ENCODE results near the gene EML5.
"Not testable (repeated sequence)": the region's sequence is repeated elsewhere in the genome, so short reads cannot be mapped to it uniquely, and the experiment has no call there.

The EML5 gene

DNA sequence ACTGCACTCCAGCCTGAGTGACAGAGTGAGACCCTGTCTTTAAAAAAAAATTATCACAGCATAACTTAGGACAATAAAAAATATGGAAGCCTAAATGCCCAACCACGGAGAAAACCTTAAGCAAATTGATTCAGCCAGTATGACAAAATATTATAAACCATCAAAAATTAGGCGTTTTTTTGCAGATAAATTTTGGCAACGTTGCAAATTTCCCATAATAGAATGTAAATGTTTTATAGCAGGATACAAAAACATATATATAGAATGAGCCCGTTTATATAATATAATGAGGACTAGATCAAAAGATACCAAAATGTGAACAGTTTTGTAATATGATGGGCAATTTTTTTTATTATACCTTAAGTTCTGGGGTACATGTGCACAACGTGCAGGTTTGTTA lies 6.8 kb upstream of the EML5 start:
- DNase-seq, result no peak

DNA sequence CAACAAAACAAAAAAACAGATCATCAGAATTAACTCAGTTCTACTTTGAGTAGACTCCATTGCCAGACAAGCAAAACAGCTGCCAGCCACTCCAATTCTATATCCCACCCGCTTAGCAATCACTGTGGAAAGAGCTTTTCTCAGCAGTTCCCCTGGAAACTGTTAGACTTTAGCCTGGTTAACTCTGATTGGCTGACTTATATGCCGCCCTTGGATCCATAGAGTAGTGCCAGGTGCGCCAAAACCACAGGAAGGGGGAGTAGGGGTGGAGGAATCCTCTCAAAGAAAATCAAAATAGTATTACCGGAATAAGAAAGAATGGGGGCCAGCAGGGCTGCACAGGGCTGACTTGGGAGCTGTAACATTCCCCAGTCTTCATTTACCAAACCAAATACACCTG lies 5.4 kb upstream of the EML5 start:
- peak; percentile 71 for DNase-seq

DNA sequence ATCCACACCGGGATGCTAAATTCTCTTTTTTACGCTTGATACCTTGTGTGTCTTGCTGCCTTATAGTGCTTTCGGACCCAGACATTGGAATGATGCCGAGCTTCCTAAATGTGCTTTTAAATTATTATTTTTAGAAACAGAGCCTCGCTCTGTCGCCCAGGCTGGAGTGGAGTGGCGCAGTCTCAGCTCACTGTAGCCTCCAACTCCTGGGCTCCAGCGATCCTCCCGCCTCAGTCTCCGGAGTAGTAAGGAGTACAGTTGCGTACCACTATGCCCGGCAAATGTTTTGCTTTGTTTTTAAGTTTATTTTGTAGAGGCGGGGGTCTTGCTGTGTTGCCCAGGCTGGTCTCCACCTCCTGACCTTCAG lies 489 bp upstream of the EML5 start:
- no peak for DNase-seq

DNA sequence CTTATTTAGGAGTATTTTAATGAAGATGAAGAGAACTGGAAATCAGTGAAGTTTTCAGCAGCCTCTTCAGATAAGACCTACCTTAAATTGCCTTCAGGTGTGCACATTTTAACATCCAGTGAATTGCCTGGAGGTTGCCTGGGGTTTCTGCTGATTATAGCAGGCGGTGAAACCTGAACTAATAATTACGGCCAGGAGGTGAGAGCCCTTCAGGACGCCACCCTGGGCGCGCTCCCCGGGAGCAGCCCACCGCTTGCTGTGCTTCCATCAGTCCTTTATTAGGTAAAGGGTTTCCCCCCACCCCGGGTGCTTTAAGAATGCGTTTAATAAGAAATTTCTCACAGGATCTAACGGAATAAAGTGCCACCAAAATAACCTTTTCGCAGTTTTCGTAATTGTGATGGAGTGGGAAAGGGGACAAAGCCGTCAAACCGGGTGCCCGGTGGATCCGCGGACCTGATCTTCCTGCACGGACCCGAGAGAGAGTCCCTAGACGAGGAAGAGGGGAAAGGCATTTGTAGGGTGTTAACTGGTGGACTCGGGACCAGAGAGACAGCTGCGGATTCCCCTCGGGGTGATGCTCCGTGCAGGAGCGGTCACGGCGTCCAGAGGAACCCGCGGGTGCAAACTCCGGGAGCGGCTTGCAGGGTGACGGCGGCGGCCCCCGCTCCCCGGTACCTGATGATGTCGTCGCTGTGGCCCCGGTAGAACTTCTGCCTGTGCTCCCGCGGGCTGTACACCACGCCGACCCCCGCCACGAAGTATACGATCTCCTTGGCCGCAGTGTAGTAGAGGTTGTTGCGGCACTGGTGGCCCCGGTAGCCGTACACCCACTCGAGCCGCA lies 902 bp downstream of the EML5 start:
- peak; percentile 83 for DNase-seq

DNA sequence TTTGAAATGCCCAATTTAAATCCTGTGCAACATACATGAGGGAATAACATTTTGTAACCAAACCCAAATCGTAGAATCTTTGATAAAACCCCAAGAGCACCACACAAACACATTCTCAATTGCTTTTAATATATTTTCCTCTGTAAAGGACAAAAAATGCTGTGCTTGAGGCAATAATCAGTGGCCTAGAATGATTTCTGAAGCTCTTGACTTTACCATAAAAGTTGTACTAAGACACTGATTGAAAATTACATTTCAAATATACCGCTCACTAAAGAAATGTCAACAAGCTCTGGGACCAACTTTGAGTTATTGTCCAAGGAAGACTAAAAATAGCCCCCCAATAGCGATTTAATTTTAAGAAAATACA lies 1.5 kb downstream of the EML5 start:
- no peak for DNase-seq

DNA sequence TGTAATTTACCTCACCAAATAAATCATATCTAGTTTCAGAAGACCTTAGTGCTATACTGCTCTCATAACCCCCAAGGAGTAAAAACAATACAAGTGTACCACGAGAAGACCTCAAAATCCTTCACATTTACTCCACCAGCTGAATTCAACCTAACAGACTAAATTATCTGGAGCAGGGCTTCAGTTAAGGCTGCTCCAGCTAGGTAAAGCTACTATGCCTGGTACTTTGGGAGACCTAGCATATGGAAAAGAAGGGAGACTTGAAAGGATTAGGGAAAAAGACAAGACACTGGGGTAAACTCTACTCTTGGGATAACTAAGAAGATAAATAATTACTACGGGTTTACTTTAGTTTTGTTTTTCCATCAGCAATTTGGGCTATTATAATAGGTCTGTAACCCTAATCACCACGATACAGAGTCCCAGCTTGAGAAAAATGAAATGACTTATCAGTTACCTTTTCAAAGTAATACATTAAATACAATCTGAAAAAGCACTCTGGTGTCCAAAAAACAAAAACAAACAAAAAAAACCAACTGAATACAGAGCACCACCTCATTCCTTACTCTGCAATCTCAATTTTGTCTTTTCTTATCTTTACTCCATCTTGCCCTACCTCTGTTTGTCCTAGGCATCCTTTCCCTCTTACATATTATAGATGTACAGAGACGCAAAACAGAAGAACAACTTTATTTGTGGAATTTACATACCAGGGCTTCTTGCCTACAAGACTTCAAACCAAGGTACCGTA lies 2.1 kb downstream of the EML5 start:
- peak; percentile 1 for DNase-seq

DNA sequence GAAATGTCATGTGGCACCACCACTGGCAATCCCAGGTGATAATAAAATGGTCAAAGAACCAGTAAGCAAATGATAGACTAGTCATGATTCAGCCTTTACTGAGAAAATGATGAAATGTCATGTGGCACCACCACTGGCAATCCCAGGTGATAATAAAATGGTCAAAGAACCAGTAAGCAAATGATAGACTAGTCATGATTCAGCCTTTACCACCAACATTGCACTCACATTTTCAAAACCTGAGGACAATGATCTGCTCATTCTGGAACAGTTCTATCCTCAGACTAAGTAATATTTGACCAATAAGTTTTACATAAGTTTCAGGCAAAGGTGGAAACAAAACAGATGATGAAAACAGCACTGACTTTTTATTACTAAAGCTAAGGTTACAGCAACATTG lies 3.2 kb downstream of the EML5 start:
- not testable (repeated sequence) for DNase-seq

DNA sequence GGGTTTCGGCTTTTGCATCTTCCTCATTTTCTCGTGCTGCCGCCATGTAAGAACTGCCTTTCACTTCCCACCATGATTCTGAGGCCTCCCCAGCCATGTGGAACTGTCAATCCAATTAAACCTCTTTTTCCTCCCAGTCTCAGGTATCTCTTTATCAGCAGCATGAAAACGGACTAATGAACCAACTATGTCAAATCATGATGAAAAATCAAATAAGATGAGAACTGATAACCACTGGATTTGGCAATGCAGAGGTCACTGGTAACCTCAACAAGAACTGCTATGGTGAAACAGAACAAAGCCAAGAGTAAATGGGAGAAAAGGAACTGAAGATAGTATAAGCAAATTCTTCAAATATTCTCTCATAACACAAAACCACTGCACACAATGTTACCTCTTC lies 6.0 kb downstream of the EML5 start:
- DNase-seq, result no peak

DNA sequence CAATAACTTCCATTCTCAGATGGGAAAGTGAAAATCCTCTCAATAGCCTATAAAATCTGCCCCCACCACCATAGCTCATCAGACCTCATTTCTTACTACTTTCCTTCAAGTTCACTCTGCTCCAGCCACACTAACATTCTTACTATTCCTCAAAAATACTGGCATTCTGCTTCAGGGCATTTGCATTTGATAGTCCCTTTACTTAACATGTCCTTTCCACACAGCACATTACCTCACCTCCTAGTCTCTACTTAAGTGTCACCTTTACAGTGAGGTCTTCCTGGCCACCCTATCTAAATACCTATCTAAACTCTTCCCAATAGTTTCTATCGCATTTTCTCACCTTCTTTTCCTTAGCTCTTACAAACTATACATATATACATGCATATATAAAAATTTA lies 6.8 kb downstream of the EML5 start:
- no peak for DNase-seq

DNA sequence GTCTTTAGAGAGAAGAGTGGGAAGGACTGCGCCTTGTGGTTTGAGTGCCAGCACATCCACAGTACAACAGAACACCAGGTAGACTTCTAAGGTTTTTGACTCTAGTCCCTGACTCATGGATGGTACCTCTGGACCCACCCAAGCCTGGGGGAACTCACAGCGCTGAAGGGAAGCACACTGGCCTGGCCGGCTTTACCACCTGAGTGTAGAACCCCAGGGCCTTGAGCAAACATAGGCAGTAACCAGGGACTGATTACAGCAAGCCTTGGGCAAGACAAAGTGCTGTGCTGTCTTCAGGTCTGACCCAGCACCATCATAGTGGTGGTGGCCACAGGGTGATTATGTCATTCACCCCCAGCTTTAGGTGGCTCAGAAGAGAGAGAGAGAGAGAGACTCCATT lies 17.2 kb downstream of the EML5 start:
- no peak for DNase-seq

DNA sequence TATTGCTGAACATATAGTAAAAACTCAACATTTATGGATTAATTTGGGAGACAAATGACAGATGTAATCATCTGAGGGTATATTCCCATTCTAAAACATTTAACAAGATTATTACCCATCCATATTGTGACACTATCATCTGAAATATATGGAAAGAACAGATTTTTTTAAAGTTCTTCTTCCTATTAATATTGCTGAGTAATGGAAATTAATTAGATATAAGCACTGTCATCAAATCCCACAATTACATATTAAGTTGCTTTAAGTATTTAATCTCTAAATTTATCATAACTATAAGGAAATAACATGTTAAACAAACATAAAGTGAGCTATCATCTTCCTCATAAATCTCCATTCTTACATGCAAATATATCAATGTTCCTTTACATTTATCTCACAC lies 22.0 kb downstream of the EML5 start:
- no peak for DNase-seq

DNA sequence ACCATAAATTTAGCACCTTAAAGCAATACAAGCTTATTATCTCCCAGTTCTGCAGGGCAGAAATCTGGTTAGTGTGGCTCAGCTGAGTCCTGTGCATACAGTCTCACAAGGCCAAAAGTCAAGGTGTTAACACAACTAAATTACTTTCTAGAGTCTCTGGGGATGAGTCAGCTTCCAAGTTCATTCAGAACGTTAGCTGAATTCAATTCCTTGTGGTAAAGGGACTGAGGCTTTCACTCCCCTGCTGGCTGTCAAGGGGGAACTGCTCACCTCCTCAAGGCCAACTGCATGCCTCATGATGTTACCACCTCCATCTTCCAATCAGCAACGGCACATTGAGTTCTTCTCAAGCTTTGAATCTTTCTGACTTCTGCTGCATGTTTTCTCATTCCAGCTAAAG lies 27.6 kb downstream of the EML5 start:
- no peak for DNase-seq

DNA sequence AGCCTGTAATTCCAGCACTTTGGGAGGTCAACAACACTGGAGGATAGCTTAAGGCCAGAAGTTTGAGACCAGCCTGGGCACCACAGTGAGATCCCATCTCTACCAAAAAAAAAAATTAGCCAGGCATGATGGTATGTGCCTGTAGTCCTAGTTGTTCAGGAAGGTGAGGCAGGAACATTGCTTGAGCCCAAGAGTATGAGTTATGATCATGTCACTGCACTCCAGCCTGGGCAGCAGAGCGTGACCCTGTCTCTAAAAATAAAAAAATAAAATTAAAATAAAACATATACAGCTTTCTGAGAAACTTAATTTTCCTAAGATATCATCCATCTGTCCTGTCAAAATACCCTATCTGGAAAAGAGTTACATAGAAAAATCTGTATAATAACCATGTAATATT lies 38.9 kb downstream of the EML5 start:
- no peak for DNase-seq

DNA sequence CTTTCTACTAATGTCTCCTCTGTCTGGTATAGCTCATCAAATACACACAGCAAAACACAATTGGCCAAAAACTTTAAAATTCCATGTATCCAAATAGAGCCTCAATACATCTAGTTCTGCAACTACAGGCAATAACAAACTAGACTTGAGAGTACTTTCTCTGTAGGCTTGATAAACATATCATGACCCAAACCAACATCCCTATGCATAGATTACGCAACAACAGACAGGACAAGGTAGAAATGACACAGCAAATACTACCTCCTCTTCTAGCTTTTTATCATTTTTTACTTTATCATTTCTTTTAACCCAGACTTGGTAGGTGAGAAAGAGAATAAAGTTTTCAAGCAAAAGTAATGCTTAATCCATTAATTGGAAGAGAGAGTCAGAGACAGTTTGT lies 41.8 kb downstream of the EML5 start:
- DNase-seq, result no peak

DNA sequence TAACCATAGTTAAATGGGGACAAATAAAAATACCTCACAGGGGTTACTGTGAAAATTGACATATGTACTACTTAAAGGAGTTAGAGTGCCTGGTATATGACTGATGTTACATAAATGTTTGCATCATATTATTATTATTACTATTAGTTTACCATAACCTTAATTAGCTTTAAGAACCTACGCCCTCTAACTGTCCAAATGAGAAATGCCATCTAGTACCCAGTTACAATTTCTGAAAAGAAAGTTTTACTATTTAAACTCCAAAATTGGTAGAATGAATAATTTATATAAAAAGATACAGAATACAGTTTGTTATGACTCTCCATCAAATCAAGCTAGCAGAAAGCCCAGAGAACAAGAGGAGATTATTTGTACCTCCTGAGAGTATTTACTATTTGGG lies 42.3 kb downstream of the EML5 start:
- no peak for DNase-seq

DNA sequence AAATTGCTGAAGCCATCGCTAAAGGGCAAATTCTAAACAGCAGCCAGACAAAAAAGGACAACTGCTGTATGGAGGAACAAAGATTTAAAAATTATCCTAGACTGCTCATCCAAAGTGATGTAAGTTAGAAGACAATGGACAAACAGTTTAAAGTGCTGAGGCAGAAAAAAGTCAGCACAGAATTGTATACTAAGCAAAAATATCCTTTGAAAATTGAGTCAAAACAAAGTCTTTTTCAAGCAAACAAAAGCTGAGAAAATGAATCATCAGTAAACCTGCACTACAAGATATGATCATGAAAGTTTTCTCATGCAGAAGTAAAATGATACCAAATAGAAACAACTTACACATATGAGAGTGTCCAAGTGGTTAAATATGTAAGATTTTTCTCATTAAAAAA lies 43.6 kb downstream of the EML5 start:
- no peak for DNase-seq

DNA sequence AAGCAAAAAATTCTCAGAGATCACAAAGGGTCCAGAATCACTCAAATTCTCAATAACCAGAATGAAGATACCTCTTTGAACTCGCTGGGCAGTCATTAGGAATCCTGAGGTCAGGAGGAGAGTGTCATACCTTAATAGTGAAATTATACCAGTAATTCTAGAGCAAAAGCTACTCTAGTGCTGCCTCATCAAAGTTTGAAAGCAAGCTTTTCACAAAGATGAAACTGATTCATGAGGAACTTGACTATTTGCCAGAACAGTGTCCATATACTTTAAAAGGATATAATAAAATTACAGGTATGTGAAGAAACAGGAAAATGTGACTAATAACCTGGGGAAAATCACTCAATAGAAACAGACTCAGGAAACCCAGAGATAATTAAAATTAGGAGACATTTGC lies 44.5 kb downstream of the EML5 start:
- no peak for DNase-seq

DNA sequence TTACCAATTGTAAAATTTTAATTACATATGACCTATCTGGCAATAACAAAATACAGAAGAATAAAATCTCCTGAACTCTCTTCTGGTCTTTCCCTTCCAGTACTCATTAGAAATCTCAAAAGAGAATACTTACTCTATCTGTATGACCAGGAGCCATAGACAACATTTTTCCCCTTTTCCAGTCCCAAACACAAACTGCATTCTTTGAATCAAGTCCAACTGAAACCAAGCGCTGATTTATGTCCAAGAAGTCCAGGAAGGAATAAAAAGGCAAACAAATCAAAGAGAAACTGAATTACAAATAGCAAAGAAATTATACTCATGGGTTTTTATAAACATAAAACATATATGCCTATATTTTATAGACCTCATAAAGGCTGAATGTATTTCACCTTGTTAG lies 46.7 kb downstream of the EML5 start:
- no peak for DNase-seq

DNA sequence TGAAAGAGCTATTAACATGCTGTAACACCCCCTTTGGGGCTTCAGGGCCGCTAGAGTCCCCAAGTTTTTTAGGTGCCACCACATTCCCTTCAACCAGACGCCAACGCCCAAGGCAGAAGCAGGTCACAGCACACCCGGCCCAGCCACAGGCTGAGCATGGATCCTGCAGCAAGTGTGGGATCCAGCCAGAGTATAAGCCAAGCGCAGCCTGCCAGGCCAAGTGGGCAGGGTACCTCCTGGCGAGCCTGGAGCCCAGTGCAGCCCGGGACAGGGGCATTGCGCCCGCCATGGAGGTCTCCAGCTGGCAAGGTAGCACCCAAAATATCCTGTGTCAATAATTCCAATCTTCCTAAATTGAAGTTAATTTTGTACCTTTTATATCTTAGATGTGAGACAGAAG lies 55.5 kb downstream of the EML5 start:
- no peak for DNase-seq

DNA sequence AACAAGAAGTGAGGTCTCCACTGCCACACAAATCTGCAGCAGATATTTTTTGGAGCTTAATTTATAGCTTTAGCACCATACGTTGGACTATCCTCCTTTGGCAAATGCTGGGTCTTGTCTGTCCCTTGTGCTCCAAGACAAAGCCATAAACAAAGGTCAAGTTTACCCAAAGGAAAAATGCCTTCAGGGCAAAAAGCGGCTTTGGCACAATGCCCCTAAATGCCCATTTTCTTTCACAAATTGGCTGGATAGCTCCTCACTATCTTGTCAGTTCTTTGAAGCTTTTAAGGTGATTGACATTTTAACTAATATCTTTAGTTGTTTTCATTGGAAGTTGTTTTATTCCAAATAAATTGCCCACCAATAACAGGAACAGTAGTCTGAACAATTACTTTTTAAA lies 59.6 kb downstream of the EML5 start:
- DNase-seq, result no peak

DNA sequence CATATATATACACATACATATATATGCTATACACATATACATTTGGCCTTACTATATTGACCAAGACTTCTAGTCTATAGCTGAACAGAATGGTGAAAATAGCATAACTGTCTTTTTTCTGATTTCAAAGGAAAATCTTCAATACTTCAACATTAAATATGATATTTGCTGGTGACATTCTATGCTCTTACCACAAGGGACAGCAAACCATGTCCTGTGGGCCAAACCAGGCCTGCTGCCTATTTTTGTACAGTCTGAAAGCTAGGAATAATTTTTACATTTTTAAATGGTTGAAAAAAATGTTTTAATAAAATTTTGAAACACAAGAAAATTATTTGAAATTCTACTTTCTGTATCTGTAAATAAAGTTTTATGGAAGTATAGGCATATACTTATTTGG lies 63.6 kb downstream of the EML5 start:
- no peak for DNase-seq

DNA sequence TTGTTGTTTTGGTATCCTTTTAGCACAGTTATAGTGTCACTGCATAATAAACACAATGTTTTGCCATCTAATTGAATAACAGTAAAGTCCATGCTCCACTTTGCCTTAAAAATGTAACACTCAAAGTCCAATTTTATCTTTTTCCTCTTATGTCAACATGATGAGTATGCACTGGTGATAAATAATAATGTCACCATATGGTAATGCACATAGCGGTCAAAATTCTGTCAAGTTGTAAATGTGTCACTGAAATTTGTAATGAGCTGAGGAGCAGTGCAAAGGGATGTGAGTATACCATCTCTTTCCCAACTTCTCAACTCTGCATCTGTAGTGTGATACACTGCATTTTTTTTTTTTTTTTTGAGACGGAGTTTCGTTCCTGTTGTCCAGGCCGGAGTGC lies 65.7 kb downstream of the EML5 start:
- DNase-seq, result no peak

DNA sequence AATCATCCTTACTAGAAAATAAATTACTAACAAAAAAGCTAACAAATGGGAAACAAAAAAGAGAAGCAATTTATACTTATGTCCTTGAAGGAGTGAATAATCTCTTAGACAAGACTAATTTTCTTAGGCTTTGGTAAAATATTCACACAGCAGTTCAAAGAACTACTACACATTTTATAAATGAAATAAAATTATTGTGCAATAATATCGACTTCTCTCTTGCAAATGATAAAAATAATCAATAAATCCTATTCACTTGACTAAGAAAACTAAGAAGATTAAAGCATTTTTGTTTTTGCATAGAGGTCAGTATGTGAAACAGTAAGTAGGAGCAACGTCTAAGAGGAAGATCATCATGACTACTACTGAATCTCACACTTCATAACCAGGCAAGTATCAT lies 82.0 kb downstream of the EML5 start:
- no peak for DNase-seq

DNA sequence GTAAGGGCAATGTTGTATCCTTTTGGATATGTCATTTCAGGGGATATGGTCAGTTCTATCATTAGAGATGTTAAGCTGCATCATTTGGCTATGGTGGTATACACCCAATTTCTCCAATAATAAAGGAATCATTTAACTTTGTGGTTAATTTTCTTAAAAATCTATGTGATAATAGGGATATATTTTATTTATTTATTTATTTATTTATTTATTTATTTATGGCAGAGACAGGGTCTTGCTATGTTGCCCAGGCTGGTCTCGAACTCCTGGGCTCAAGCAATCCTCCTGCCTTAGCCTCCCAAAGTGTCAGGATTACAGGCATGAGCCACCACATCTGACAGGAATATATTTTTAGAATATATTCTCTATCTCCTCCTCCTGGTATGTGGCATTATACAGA lies 85.7 kb downstream of the EML5 start:
- no peak for DNase-seq

DNA sequence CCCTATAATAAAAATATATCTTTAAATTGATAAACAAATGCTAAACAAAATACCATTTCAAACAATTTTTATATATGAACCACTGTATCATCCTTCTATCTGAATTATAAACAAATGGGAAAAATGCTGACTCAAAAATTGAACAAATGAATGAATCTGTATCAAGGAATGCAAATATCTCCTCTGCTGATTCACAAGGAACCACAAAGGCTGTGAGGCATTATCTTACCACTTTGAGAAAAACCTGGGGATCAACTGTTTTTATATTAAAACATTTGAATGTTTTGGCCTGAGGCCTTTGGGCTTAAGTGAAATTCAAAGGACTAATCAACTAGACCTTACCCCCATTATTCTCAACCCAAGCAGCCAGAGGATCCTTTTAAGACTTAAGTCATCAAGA lies 86.3 kb downstream of the EML5 start:
- DNase-seq, result no peak
